Left ventricle myocardium inferior (tissue), 1 donor: Measurements from ENCODE around the gene NRN1. TPM values are rescaled to one million over a fixed set of nuclear protein-coding genes. Genes with fewer than 3 reads are reported as not detected.

Experiments used
- DNase-seq: peaks from one replicate; pipeline ENCODE4 v3.0.0-alpha.2; 2020
- H3K27ac ChIP-seq: fragments of 200-600 bp; replicated peaks from 2 replicates; pipeline ENCODE4 v1.8.0; 2021
- H3K27me3 ChIP-seq: fragments of 200-600 bp; 2 replicates; pipeline ENCODE4 v1.8.0; 2021; ENCODE audit warnings: low read depth
- H3K36me3 ChIP-seq: fragments of 200-600 bp; 2 replicates; pipeline ENCODE4 v1.8.0; 2021
- H3K4me1 ChIP-seq: fragments of 200-600 bp; 2 replicates; pipeline ENCODE4 v1.8.0; 2021
- H3K4me3 ChIP-seq: fragments of 200-600 bp; 2 replicates; pipeline ENCODE4 v1.8.0; 2021; ENCODE audit warnings: mild to moderate bottlenecking, moderate library complexity
- H3K9me3 ChIP-seq: fragments of 200-600 bp; replicated peaks from 2 replicates; pipeline ENCODE4 v1.8.0; 2021
- intact Hi-C: fragments of 100-400 bp; cut with micrococcal nuclease; formaldehyde crosslinking; loops from one replicate; pipeline ENCODE4 v1.11.0; 2022
- total RNA-seq: library from RNA; stranded (reverse); fragmentation: NEBNext Ultra II Directional; extraction: Animal tissue kit (Norgen Biotek cat#: 25700); gene quantifications from one replicate; pipeline ENCODE4 v1.2.1, GENCODE V29; 2021
- TF ChIP-seq, protein P1 (sequence below): fragments of 200-600 bp; IDR thresholded peaks from 2 replicates; pipeline ENCODE4 v1.8.0; 2021; ENCODE audit warnings: antibody characterized with exemption, mild to moderate bottlenecking, borderline replicate concordance
- donor health status: DM: no; HTN: yes; CAD: no; lungs with severe emphysema.

NRN1 gene
- total RNA-seq, 1 donor from 2014 or later = 8.8 TPM

DNA sequence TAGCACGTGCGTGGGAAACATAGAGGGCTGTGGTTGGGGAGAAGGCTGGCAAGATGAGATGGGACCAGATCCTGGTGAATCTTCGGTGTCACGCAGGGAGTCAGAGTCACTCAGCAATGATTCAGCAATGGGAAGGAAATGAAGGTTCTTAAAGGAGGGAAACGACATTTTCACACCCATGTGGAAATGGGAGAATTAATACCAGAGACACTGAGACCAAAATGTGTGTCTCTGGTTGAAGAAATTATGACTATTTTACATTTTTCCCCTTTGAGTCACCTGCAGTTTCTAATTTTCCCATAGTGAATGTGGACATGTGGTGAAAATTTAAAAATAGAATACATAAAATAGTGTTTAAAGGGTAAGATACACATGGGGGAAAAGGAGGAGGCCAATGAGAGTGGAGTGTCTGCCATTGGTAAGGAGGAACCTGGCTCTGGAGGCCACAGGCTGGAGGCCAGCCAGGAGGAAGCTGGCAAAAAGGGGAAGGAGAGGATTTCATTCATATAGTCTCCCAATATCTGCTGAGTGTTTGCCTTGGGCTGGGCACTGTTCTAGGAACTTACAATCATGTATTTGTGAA is 17.5 kb downstream of the NRN1 start:
- intact Hi-C loops = no loop called here
- Histone ChIP-seq H3K9me3 (no peaks in the 10 kb centered on the region), H3K4me3 (no peak overlapping the region), H3K36me3 (no peaks in the 10 kb centered on the region), H3K27me3 (peaks cover 83% of the 10 kb centered on the region), H3K27ac (no peak overlapping the region), H3K4me1 (no peaks in the 10 kb centered on the region)
- TF ChIP-seq, protein P1, sequence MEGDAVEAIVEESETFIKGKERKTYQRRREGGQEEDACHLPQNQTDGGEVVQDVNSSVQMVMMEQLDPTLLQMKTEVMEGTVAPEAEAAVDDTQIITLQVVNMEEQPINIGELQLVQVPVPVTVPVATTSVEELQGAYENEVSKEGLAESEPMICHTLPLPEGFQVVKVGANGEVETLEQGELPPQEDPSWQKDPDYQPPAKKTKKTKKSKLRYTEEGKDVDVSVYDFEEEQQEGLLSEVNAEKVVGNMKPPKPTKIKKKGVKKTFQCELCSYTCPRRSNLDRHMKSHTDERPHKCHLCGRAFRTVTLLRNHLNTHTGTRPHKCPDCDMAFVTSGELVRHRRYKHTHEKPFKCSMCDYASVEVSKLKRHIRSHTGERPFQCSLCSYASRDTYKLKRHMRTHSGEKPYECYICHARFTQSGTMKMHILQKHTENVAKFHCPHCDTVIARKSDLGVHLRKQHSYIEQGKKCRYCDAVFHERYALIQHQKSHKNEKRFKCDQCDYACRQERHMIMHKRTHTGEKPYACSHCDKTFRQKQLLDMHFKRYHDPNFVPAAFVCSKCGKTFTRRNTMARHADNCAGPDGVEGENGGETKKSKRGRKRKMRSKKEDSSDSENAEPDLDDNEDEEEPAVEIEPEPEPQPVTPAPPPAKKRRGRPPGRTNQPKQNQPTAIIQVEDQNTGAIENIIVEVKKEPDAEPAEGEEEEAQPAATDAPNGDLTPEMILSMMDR = no peak
- DNase-seq = no peak

DNA sequence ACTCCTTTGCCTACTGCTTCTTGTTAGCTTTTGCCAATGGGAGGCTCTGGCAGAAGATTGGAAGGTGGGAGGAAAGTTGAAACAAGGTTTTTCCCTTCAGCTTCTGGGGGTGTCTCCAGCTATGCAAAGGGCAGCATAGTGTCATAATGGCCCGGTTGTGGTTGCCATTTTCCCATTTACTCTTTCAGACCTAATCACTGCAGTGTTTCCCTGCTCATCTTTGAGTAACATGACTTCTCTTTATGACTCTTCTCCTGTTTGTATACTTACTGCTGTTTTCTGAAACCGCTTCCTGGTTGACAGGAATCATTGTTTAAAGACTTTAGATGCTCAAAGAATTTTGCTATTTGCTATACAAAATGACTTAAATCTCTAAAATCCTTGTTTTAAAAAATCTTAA is 19.9 kb downstream of the NRN1 start:
- H3K4me3 ChIP-seq = no peak overlapping the region
- intact Hi-C loops = no loop called here
- peaks cover 2% of the 10 kb centered on the region for H3K4me1 ChIP-seq
- H3K27ac ChIP-seq = no peak overlapping the region
- DNase-seq = no peak
- no peaks in the 10 kb centered on the region for H3K9me3 ChIP-seq
- H3K36me3 ChIP-seq = no peaks in the 10 kb centered on the region
- H3K27me3 ChIP-seq = peaks cover 69% of the 10 kb centered on the region
- TF ChIP-seq, protein P1 = no peak

DNA sequence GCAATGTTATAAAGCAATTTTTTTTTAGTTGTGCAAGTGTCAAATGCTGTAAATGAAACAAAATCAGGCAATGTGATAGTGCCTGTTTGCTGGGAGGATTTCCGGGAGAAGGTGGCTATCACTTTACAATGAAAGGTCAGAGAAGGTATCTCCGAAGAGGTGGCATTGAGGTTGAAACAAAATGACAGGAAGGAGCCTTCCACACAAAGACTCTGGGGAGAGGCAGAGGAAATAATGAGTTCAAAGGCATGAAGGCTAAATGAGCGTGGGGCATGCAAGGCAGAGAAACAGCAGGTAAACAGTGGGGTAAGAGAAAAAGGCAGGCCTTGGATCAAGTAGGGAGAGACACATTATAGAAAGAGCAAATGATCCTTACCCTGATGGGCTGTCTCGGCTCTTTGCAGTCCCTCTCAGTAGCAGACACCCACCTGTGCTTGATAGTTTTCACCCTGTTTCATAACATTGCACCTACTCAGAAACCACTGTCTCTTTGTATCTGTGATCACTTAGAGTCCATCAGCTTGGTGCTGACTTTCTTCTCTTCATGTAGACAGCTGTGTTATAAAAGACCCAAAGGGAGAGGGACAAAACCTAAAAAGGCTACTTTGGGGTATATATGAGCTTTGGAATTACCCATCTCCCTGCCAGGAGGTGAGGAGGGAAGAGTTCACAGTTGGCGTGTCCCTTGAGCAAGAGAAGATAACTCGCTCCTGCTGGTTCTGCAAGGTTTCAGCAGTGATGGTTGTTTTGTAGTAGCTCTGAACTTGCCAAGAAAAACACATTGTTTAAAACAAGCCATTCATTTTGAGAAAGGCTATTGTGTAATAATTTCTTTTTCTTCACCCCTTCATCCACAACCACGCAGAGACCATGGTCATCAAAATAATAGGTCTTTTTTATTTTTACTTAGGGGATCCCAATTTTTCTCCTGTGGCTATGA is 22.3 kb downstream of the NRN1 start:
- no peak overlapping the region for H3K27ac ChIP-seq
- TF ChIP-seq, protein P1 = no peak
- intact Hi-C loops = no loop called here
- no peaks in the 10 kb centered on the region for H3K9me3 ChIP-seq
- peaks cover 54% of the 10 kb centered on the region for H3K27me3 ChIP-seq
- H3K4me3 ChIP-seq = no peak overlapping the region
- no peaks in the 10 kb centered on the region for H3K36me3 ChIP-seq
- peaks cover 13% of the 10 kb centered on the region for H3K4me1 ChIP-seq
- no peak for DNase-seq

DNA sequence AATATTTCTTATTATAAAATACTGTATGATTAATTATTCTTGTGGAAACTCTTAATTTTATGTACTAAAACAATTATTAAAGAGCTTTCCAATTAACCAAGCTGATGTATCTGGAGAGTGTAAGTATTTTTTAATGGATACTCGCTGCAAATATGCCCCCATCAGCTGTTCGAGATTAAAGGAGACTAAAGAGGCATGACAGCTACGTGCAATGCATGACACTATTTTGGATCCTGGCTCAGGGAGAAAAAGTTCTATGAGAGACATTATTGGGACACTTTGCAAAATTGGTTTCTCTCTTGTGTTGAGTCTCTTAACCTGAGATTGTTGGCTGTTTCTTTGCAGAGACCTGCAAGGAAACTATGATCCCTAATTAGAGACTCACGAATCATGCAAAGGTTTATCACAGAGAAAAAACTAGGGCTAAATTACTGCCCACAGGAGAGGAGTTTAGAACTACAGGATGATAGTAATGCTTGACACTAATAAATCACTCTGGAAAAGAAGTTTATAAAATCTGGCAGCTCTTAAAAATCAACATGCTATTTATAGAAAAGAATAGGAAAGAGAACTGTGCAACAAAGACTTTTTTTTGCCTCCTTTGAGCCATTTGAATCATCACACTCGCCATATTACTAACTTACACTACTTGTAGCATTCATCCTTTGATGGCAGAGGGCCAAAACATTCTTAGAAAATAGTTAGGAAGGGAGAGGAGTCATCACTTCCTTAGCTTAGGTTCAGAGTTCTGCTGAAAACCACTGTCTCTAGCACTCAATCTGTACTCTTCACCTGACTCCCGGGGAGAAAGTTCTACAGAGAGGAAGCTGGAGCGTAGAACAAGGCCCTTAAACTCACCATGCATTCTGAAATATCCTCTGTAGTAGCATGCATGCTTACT is 25.3 kb downstream of the NRN1 start:
- intact Hi-C loops = no loop called here
- no peak overlapping the region for H3K4me3 ChIP-seq
- H3K9me3 ChIP-seq = no peaks in the 10 kb centered on the region
- H3K4me1 ChIP-seq = peaks cover 13% of the 10 kb centered on the region
- H3K27me3 ChIP-seq = peaks cover 33% of the 10 kb centered on the region
- no peak overlapping the region for H3K27ac ChIP-seq
- no peaks in the 10 kb centered on the region for H3K36me3 ChIP-seq
- TF ChIP-seq, protein P1 = no peak
- no peak for DNase-seq
